ENCODE measurements around the gene PYGB.
"Not testable (repeated sequence)": the region's sequence is repeated elsewhere in the genome, so short reads cannot be mapped to it uniquely, and the experiment has no call there.

Gene PYGB

DNA sequence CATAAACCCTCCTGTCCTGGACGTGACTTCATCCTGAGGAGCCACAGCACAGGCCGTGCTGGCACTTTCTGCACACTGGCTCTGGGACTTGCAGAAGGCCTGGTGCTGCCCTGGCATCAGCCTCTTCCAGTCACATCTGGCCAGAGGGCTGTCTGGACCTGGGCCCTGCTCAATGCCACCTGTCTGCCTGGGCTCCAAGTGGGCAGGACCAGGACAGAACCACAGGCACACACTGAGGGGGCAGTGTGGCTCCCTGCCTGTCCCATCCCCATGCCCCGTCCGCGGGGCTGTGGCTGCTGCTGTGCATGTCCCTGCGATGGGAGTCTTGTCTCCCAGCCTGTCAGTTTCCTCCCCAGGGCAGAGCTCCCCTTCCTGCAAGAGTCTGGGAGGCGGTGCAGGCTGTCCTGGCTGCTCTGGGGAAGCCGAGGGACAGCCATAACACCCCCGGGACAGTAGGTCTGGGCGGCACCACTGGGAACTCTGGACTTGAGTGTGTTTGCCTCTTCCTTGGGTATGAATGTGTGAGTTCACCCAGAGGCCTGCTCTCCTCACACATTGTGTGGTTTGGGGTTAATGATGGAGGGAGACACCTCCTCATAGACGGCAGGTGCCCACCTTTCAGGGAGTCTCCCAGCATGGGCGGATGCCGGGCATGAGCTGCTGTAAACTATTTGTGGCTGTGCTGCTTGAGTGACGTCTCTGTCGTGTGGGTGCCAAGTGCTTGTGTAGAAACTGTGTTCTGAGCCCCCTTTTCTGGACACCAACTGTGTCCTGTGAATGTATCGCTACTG lies 22.0 kb upstream of the PYGB start:
- TF ChIP-seq ZNF274 (IDR thresholded peaks at IDR 0.05; ENCODE audit: low read depth, low read length) (no peak), YY1 (IDR thresholded peaks at IDR 0.05; ENCODE audit: insufficient read depth, insufficient read length) (no peak), SUZ12 (IDR thresholded peaks at IDR 0.05; ENCODE audit: extremely low read depth, insufficient read depth, insufficient read length) (no peak)
- Histone ChIP-seq H3K4me3 (ENCODE audit: insufficient read length, low read depth) (no peak overlapping the region), H3K9me3 (ENCODE audit: insufficient read depth, low read length) (no peaks in the 10 kb centered on the region), H3K9ac (ENCODE audit: insufficient read length, low read depth) (no peak overlapping the region), H3K36me3 (ENCODE audit: insufficient read depth, insufficient read length, low read length) (peaks cover 37% of the 10 kb centered on the region), H3K27me3 (ENCODE audit: insufficient read depth, insufficient read length) (no peaks in the 10 kb centered on the region), H3K4me1 (ENCODE audit: insufficient read depth, insufficient read length) (peaks cover 15% of the 10 kb centered on the region)
- DNase-seq (ENCODE audit: low read depth, low spot score) = no peak

DNA sequence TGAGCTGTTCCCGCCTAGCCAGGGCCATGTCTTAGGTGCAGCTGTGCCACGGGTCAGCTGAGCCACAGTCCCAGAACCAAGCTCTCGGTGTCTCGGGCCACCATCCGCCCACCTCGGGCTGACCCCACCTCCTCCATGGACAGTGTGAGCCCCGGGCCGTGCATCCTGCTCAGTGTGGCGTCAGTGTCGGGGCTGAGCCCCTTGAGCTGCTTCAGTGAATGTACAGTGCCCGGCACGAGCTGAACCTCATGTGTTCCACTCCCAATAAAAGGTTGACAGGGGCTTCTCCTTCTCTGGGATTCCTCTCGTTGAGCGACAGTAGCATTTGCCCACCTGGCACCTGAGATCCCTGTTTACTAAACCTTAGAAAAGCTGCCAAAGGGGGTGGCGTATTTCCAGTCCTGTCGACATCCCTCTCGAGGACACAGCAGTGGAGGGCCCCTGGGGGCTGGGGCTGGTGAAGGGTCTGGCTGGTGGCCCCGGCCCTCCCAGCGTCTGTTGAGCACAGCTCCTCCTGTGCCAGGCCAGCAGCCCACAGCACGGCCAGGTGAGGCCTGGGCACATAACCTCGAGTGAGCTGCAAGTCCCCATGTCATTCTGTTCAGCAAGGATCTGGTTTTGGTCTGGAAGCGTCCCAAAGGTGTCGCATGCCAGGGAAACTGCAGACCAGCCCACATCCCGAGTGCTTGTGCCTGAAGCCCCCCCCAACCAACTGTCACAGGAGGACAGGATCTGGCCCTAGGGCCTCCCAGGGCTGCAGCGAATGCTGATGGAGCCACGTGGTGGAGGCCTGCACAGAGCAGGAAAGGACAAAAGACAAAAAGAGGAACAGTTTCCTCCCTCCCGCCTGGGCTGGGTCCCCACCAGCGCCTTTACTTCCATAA lies 21.2 kb upstream of the PYGB start:
- no peak for DNase-seq (ENCODE audit: low read depth, low spot score)
- peaks cover 13% of the 10 kb centered on the region for H3K4me1 ChIP-seq (ENCODE audit: insufficient read depth, insufficient read length)
- TF ChIP-seq YY1 (IDR thresholded peaks at IDR 0.05; ENCODE audit: insufficient read depth, insufficient read length) = no peak
- no peak for TF ChIP-seq ZNF274 (IDR thresholded peaks at IDR 0.05; ENCODE audit: low read depth, low read length)
- no peak for TF ChIP-seq SUZ12 (IDR thresholded peaks at IDR 0.05; ENCODE audit: extremely low read depth, insufficient read depth, insufficient read length)
- H3K36me3 ChIP-seq (ENCODE audit: insufficient read depth, insufficient read length, low read length) = peaks cover 31% of the 10 kb centered on the region
- no peaks in the 10 kb centered on the region for H3K9me3 ChIP-seq (ENCODE audit: insufficient read depth, low read length)
- no peak overlapping the region for H3K4me3 ChIP-seq (ENCODE audit: insufficient read length, low read depth)
- H3K9ac ChIP-seq (ENCODE audit: insufficient read length, low read depth) = no peak overlapping the region
- H3K27me3 ChIP-seq (ENCODE audit: insufficient read depth, insufficient read length) = no peaks in the 10 kb centered on the region

- Histone ChIP-seq H3K4me3 (ENCODE audit: insufficient read length, low read depth) (no peak overlapping the region), H3K27me3 (ENCODE audit: insufficient read depth, insufficient read length) (no peaks in the 10 kb centered on the region), H3K4me1 (ENCODE audit: insufficient read depth, insufficient read length) (peaks cover 10% of the 10 kb centered on the region), H3K9ac (ENCODE audit: insufficient read length, low read depth) (no peak overlapping the region), H3K36me3 (ENCODE audit: insufficient read depth, insufficient read length, low read length) (peaks cover 27% of the 10 kb centered on the region), H3K9me3 (ENCODE audit: insufficient read depth, low read length) (no peaks in the 10 kb centered on the region)
- no peak for DNase-seq (ENCODE audit: low read depth, low spot score)
- TF ChIP-seq SUZ12 (IDR thresholded peaks at IDR 0.05; ENCODE audit: extremely low read depth, insufficient read depth, insufficient read length) (no peak), YY1 (IDR thresholded peaks at IDR 0.05; ENCODE audit: insufficient read depth, insufficient read length) (no peak), ZNF274 (IDR thresholded peaks at IDR 0.05; ENCODE audit: low read depth, low read length) (no peak)
Measured at GRCh38 chr20:25227317-25227831, 20.5 kb upstream of the PYGB start.

GRCh38 chr20:25229486-25230165 lies 18.3 kb upstream of the PYGB start:
- TF ChIP-seq ZNF274 (IDR thresholded peaks at IDR 0.05; ENCODE audit: low read depth, low read length) (no peak), SUZ12 (IDR thresholded peaks at IDR 0.05; ENCODE audit: extremely low read depth, insufficient read depth, insufficient read length) (no peak), YY1 (IDR thresholded peaks at IDR 0.05; ENCODE audit: insufficient read depth, insufficient read length) (no peak)
- no peak overlapping the region for H3K9ac ChIP-seq (ENCODE audit: insufficient read length, low read depth)
- peaks cover 4% of the 10 kb centered on the region for H3K4me1 ChIP-seq (ENCODE audit: insufficient read depth, insufficient read length)

DNA sequence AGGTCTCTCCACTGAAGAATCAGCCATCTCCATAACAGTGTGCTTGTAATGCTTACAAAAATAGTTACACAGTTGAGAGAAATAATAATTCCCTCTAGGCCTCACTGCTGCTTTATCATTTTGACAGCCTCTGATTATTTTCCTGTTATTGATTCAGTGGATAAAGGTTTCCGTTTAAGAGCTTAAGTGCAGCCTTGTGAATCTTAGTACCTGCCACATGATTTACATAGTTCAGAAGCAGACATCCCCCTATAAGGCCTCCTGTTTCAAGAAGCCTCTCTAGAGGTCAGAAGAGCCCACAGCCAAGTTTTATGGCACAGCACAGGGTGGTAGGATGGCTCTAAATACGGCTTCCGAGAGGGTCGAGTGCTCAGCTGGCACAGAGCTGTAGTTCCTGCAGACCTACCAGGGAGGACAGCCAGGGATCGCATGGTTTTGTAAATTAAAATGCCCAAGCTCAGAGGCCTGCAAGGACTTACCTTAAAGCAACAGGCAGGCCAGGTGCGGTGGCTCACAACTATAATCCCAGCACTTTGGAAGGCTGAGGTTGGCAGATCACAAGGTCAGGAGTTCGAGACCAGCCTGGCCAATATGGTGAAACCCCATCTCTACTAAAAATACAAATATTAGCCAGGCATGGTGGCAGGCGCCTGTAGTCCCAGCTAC lies 17.6 kb upstream of the PYGB start:
- TF ChIP-seq YY1 (IDR thresholded peaks at IDR 0.05; ENCODE audit: insufficient read depth, insufficient read length) = no peak
- TF ChIP-seq ZNF274 (IDR thresholded peaks at IDR 0.05; ENCODE audit: low read depth, low read length) = no peak
- no peak for TF ChIP-seq SUZ12 (IDR thresholded peaks at IDR 0.05; ENCODE audit: extremely low read depth, insufficient read depth, insufficient read length)
- no peak overlapping the region for H3K9ac ChIP-seq (ENCODE audit: insufficient read length, low read depth)

More at GRCh38 chr20:25229486-25230165, 18.3 kb upstream of the PYGB start:
- peaks cover 19% of the 10 kb centered on the region for H3K36me3 ChIP-seq (ENCODE audit: insufficient read depth, insufficient read length, low read length)
- no peak for DNase-seq (ENCODE audit: low read depth, low spot score)
- H3K9me3 ChIP-seq (ENCODE audit: insufficient read depth, low read length) = no peaks in the 10 kb centered on the region
- no peaks in the 10 kb centered on the region for H3K27me3 ChIP-seq (ENCODE audit: insufficient read depth, insufficient read length)
- no peak overlapping the region for H3K4me3 ChIP-seq (ENCODE audit: insufficient read length, low read depth)

DNA sequence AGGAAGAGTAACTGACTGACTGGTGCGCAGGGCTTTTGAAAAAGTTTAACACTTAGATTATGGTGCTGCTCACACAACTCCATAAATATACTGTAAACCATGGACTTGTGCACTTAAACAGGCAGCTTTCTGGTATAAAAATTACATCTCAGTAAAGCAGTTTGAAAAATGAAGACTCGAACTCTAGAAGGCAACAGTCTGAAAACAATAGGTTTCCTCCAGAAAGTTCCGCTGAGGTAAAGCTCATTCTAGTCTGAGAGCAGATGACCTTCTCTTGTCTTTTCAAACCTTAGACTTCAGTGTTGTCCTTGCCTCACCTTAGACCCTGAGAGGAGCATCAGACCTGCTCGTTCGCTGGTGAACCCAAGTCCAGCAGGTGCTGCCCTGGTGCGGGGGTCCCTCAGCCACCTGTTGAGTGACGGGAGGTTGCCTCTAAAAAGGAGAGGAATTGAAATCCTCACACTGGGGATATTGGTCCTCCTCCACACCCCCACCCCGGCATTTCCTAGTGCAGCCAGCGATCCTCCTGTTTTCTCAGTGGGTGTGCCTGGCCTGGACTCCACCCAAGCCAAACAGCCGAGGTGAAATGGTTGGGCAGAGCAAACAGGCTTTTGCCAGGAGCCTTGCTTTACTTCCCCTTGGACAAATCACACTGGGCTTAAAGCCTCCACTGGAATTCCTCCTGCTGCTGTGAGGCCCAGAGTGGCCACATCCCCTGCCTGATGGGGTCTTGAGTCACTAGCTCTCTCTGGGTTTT lies 14.7 kb upstream of the PYGB start:
- no peak for DNase-seq (ENCODE audit: low read depth, low spot score)
- Histone ChIP-seq H3K9me3 (ENCODE audit: insufficient read depth, low read length) (no peaks in the 10 kb centered on the region), H3K36me3 (ENCODE audit: insufficient read depth, insufficient read length, low read length) (no peaks in the 10 kb centered on the region), H3K4me1 (ENCODE audit: insufficient read depth, insufficient read length) (peaks cover 10% of the 10 kb centered on the region), H3K4me3 (ENCODE audit: insufficient read length, low read depth) (no peak overlapping the region), H3K9ac (ENCODE audit: insufficient read length, low read depth) (peak overlapping the region; percentile 18), H3K27me3 (ENCODE audit: insufficient read depth, insufficient read length) (no peaks in the 10 kb centered on the region)
- no peak for TF ChIP-seq SUZ12 (IDR thresholded peaks at IDR 0.05; ENCODE audit: extremely low read depth, insufficient read depth, insufficient read length)
- no peak for TF ChIP-seq YY1 (IDR thresholded peaks at IDR 0.05; ENCODE audit: insufficient read depth, insufficient read length)
- TF ChIP-seq ZNF274 (IDR thresholded peaks at IDR 0.05; ENCODE audit: low read depth, low read length) = no peak

More for the DNA sequence above, 17.6 kb upstream of the PYGB start:
- no peak overlapping the region for H3K4me3 ChIP-seq (ENCODE audit: insufficient read length, low read depth)
- no peak for DNase-seq (ENCODE audit: low read depth, low spot score)
- H3K27me3 ChIP-seq (ENCODE audit: insufficient read depth, insufficient read length) = no peaks in the 10 kb centered on the region
- no peaks in the 10 kb centered on the region for H3K9me3 ChIP-seq (ENCODE audit: insufficient read depth, low read length)
- peaks cover 15% of the 10 kb centered on the region for H3K36me3 ChIP-seq (ENCODE audit: insufficient read depth, insufficient read length, low read length)
- H3K4me1 ChIP-seq (ENCODE audit: insufficient read depth, insufficient read length) = peaks cover 6% of the 10 kb centered on the region

DNA sequence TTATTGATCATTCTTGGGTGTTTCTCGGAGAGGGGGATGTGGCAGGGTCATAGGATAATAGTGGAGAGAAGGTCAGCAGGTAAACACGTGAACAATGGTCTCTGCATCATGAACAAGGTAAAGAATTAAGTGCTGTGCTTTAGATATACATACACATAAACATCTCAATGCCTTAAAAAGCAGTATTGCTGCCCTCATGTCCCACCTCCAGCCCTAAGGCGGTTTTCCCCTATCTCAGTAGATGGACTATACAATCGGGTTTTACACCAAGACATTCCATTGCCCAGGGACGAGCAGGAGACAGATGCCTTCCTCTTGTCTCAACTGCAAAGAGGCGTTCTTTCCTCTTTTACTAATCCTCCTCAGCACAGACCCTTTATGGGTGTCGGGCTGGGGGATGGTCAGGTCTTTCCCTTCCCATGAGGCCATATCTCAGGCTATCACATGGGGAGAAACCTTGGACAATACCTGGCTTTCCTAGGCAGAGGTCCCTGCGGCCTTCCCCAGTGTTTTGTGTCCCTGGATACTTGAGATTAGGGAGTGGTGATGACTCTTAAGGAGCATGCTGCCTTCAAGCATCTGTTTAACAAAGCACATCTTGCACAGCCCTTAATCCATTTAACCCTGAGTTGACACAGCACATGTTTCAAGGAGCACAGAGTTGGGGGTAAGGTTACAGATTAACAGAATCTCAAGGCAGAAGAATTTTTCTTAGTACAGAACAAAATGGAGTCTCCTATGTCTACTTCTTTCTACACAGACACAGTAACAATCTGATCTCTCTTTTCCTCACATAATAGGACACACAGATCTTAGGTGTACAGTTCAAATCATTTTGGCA lies 13.7 kb upstream of the PYGB start:
- H3K4me3 ChIP-seq (ENCODE audit: insufficient read length, low read depth); H3K36me3 ChIP-seq (ENCODE audit: insufficient read depth, insufficient read length, low read length); H3K9ac ChIP-seq (ENCODE audit: insufficient read length, low read depth); DNase-seq (ENCODE audit: low read depth, low spot score); H3K9me3 ChIP-seq (ENCODE audit: insufficient read depth, low read length); H3K27me3 ChIP-seq (ENCODE audit: insufficient read depth, insufficient read length): not testable (repeated sequence)
- H3K4me1 ChIP-seq (ENCODE audit: insufficient read depth, insufficient read length) = peaks cover 13% of the 10 kb centered on the region

Data from NT2/D1 (cell line).